Activated CD4-positive, CD25-positive, alpha-beta regulatory T cell treated with anti-CD3 and anti-CD28 coated beads, Interleukin-2, amount 50 U/mL, for 24 hours (primary cell): ENCODE data around the gene HSF4.

Experiments used
- ATAC-seq, 2 donors: fragments of 150-1000 bp; cut with Tn5 transposase; one replicate each; pipeline ENCODE4 v1.10.0; 2021; ENCODE audit warnings: mild to moderate bottlenecking in 1 of 2, moderate library complexity in 1 of 2

HSF4 gene

GRCh38 chr16:67204076-67204475 lies 39.5 kb downstream of the HSF4 start:
- ATAC-seq = no peak

DNA sequence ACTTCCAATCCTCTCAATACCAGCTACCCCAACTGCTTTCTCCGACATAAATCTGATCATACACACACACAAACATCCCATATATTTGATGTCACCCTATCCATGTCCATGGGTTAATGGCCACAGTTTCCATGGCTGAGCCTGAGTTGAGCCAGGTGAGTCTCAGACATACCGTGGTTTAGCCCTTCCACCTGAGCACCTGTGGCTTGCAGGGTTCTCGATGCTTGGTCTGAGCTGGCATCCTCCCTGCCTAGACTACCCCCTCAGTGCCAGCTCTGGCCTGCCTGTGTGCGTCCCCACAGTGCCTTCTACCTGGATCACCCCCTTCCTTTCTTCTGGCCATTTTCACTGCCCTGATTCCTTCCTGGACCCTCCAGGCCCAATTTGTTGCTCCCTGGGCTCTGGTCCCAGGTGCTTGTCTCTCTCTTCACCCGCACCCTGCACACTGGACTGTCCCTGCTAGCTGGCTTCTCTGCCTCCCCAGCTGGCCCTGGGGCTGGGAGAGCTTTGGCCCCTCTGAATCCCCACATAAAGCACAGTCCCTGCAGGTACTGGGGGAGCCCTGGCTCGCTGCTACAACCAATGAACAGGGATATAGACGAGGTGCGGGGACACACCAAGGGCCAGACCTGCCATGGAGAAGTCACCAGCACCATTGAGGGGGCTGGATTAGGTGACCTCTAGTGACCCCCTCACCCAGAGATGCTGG lies 41.7 kb downstream of the HSF4 start:
- no peak for ATAC-seq

GRCh38 chr16:67206838-67207248 lies 42.3 kb downstream of the HSF4 start:
- no peak for ATAC-seq

DNA sequence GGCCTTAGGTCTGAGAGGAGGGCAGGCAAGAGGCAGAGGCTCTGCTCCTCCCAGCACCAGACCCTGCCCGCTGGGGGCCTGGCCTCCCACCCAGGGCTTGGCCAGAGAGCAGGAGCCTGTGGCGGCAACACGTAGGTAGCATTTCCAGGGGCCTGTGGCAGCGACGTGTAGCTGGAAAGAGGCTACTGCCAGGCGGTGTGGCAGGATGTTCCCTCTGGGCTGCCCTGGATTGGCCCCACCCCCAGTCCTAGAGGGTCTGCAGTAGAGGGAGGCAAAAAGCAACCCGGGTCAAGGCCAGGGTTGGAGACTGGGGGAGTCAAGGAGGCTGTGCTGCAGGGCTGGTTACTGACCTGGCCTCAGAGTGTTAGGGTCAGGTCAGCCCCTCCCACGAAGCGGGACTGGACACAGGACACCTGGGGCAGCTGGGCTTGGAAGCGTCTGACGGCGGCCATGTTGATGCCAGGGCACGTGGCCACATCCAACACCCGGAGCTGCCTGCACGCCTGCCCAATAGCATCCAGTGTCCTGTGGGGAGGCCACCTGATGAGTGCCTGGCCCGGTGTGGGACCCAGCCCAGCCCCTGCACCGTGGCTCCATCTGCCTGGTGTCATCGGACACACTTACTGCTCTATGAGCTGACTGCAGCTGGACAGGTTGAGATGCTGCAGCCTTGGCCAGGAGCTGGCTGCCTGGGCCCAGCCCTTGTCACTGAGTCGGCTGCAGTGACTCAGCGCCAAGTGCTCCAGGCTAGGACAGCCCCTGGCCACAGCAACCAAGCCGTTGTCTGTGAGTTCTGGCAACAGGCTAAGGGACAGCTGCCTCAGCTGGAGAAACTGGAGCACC lies 42.9 kb downstream of the HSF4 start:
- ATAC-seq = no peak

- ATAC-seq = no peak
These were observed 43.8 kb downstream of the HSF4 start for GRCh38 chr16:67208154-67208896.

DNA sequence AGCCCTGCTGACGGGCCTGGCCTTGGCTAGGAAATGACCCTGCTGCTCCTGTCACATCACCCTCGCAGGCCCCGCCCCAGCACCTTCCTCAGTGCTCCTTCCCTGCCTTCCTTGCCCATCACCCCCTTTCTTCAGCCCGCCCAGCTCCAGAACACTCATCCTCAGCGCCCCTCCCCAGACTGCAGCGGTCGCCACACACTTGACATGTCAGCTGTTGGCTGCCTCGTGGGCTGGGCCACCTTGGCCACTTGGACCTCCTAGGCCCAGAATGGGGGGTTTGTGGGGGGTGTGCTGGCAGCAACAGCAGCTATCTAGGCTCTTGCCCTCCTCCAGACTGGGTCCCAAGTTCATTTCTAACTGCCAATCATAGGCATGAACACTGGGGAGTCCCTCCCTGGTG lies 45.0 kb downstream of the HSF4 start:
- no peak for ATAC-seq

- ATAC-seq = no peak
These were observed 45.8 kb downstream of the HSF4 start for GRCh38 chr16:67210069-67210937.

- no peak for ATAC-seq
These were observed 47.1 kb downstream of the HSF4 start for GRCh38 chr16:67211674-67212073.

DNA sequence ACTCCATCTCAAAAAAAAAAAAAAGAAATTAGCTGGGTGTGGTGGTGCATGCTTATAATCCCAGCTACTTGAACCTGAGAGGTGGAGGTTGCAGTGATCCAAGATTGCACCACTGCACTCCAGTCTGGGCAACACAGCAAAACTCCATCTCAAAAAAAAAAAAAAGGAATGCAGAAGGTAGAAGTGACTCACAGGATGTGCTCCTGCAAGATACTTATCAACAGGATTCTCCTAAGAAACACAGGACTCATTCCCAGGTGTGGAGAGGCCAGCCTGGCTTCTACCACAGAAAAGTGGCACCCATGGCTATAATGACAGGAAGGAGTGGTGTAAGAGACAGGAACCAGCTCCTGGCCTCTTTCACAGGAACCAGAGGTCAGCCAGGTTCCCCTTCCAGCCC lies 48.2 kb downstream of the HSF4 start:
- ATAC-seq = no peak

DNA sequence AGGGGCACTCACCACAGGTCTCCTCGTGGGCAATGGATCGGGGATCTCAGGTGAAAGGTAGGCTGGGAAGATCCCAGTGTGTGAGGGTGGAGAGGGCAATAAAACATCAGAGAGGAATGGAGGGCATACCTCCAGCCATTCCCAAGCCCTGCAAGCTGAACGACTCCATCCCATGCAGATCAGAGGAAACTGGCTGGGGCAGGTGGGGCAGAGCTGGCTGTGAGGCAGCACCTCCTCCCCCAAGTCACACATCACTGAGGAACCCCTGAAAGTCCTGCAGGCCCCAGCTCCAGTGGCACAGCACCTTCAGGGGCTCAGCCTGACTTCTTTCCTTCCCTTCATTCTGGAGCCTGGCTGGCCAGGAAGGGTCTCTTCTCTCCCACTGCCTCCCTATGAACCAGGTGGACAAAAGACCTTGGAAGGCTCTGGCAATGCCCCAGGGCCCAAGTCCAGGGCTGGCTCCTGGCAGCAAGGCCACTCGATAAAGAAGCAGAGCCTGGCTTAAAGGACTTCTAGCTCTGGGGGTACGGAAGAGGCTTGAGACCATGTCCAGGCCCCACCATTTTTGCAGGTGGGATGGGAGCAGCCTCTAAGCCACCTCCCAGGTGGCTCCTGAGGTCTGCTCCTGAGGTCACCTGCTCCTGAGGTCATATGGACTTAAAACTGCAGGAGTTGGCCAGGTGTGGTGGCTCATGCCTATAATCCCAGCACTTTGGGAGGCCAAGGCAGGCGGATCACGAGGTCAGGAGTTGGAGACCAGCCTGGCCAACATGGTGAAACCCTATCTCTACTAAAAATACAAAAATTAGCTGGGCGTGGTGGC lies 48.9 kb downstream of the HSF4 start:
- no peak for ATAC-seq

DNA sequence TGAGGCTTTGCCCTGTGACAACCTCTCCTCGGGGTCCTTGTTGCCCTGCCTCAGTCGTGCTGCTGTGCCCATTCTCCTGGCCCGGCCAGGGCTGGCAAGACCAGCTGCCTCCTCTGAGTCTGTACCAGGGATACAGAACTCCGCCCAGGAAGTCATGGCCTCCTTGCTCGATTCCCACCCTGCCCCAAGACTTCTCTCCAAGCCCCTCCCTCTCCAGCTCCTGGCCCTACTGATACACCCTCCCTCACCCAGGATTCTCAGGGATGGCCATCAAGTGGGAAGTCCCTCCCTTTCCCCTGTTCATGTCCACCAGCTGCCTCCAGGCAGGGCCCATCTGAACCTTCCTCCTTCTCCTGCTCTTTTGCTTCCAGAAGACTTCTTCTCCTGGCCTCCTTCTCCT lies 51.2 kb downstream of the HSF4 start:
- no peak for ATAC-seq

GRCh38 chr16:67216612-67217490 lies 52.3 kb downstream of the HSF4 start:
- no peak for ATAC-seq
